ENCODE measurements around the gene GALE.
"Not testable (repeated sequence)": the region's sequence is repeated elsewhere in the genome, so short reads cannot be mapped to it uniquely, and the experiment has no call there.

The GALE gene

GRCh38 chr1:23810818-23811540 is 10.4 kb upstream of the GALE start:
- in situ Hi-C loops (cut with MboI; ENCODE audit: low sequenced_read_pairs), result no loop called here

- in situ Hi-C loops (cut with MboI; ENCODE audit: low sequenced_read_pairs), result no loop called here
These were observed 9.2 kb upstream of the GALE start for GRCh38 chr1:23809751-23810171.

- in situ Hi-C loops (cut with MboI; ENCODE audit: low sequenced_read_pairs), result no loop called here
These were observed 6.9 kb upstream of the GALE start for GRCh38 chr1:23807453-23807852.

- in situ Hi-C loops (cut with MboI; ENCODE audit: low sequenced_read_pairs), result no loop called here
These were observed 5.7 kb upstream of the GALE start for GRCh38 chr1:23806280-23806679.

GRCh38 chr1:23805025-23805424 is 4.5 kb upstream of the GALE start:
- in situ Hi-C loops (cut with MboI; ENCODE audit: low sequenced_read_pairs), result no loop called here

- in situ Hi-C loops (cut with MboI; ENCODE audit: low sequenced_read_pairs), result no loop called here
These were observed 3.8 kb upstream of the GALE start for GRCh38 chr1:23804183-23804835.

GRCh38 chr1:23803674-23804073 is 3.1 kb upstream of the GALE start:
- in situ Hi-C loops (cut with MboI; ENCODE audit: low sequenced_read_pairs), result no loop called here

- in situ Hi-C loops (cut with MboI; ENCODE audit: low sequenced_read_pairs), result not testable (repeated sequence)
These were observed 2.3 kb upstream of the GALE start for GRCh38 chr1:23802809-23803342.

- in situ Hi-C loops (cut with MboI; ENCODE audit: low sequenced_read_pairs), result no loop called here
These were observed 1.3 kb upstream of the GALE start for GRCh38 chr1:23801876-23802275.

GRCh38 chr1:23801338-23801748 is 789 bp upstream of the GALE start:
- in situ Hi-C loops (cut with MboI; ENCODE audit: low sequenced_read_pairs), result no loop called here

- in situ Hi-C loops (cut with MboI; ENCODE audit: low sequenced_read_pairs), result no loop called here
These were observed 769 bp downstream of the GALE start for GRCh38 chr1:23799570-23800399.

- in situ Hi-C loops (cut with MboI; ENCODE audit: low sequenced_read_pairs), result no loop called here
These were observed 1.3 kb downstream of the GALE start for GRCh38 chr1:23799255-23799569.

GRCh38 chr1:23798662-23799142 is 1.9 kb downstream of the GALE start:
- in situ Hi-C loops (cut with MboI; ENCODE audit: low sequenced_read_pairs), result no loop called here

GRCh38 chr1:23797478-23798448 is 2.8 kb downstream of the GALE start:
- in situ Hi-C loops (cut with MboI; ENCODE audit: low sequenced_read_pairs), result no loop called here

GRCh38 chr1:23796466-23797271 is 3.9 kb downstream of the GALE start:
- in situ Hi-C loops (cut with MboI; ENCODE audit: low sequenced_read_pairs), result no loop called here

GRCh38 chr1:23795676-23796465 is 4.7 kb downstream of the GALE start:
- in situ Hi-C loops (cut with MboI; ENCODE audit: low sequenced_read_pairs), result no loop called here

GRCh38 chr1:23794732-23795182 is 5.8 kb downstream of the GALE start:
- in situ Hi-C loops (cut with MboI; ENCODE audit: low sequenced_read_pairs), result not testable (repeated sequence)

- in situ Hi-C loops (cut with MboI; ENCODE audit: low sequenced_read_pairs), result no loop called here
These were observed 6.5 kb downstream of the GALE start for GRCh38 chr1:23793861-23794731.

Data from hTERT RPE-1 (cell line).